ENCODE results near the gene EPG5.
"Not testable (repeated sequence)": the region's sequence is repeated elsewhere in the genome, so short reads cannot be mapped to it uniquely, and the experiment has no call there.

The EPG5 gene

DNA sequence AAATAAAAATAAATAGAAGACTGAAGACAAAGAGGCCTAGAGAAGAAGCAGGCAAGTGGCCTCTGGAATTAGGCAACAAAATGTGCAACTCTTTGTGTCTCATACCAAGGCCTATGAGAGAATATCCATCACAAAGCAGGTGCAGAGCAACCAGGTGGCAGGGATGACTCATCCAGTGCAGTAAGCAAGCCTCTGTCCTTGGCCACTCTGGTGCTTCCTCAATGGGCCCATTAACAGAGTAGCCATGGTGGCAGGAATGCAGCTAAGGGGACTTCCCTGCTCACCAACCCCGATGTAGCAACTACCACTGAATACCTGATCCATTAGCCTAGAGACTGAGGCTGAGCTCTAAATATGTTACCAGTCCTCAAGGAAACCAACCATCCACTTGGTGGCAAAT is 11.0 kb upstream of the EPG5 start:
- no peak for DNase-seq (ENCODE audit: low spot score)

DNA sequence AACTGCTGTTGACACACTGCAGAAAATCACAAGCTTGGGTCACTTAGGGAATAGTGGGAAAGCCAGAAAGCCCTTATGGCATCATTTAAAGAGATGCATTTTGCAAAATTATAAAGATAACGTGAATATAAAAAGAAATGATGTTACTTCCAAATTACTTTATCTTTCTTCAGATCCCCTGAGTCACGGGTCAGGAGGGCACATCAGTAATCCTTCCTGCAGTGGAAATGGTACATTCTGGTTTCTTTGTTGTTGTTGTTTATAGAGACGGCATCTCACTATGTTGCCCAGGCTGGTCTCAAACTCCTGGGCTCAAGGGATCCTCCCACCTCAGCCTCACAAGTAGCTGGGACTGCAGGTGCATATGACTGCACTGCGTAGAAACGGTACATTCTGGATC is 9.8 kb upstream of the EPG5 start:
- no peak for DNase-seq (ENCODE audit: low spot score)

- DNase-seq (ENCODE audit: low spot score) = no peak
Observed at GRCh38 chr18:45976566-45976965, 9.4 kb upstream of the EPG5 start.

GRCh38 chr18:45974088-45974536 is 7.0 kb upstream of the EPG5 start:
- DNase-seq (ENCODE audit: low spot score) = no peak

GRCh38 chr18:45964913-45965312 is 2.2 kb downstream of the EPG5 start:
- not testable (repeated sequence) for DNase-seq (ENCODE audit: low spot score)

- no peak for DNase-seq (ENCODE audit: low spot score)
Observed at GRCh38 chr18:45962866-45963265, 4.3 kb downstream of the EPG5 start.

- DNase-seq (ENCODE audit: low spot score) = no peak
Observed at GRCh38 chr18:45962461-45962860, 4.7 kb downstream of the EPG5 start.

- DNase-seq (ENCODE audit: low spot score) = not testable (repeated sequence)
Observed at GRCh38 chr18:45959484-45959883, 7.6 kb downstream of the EPG5 start.

DNA sequence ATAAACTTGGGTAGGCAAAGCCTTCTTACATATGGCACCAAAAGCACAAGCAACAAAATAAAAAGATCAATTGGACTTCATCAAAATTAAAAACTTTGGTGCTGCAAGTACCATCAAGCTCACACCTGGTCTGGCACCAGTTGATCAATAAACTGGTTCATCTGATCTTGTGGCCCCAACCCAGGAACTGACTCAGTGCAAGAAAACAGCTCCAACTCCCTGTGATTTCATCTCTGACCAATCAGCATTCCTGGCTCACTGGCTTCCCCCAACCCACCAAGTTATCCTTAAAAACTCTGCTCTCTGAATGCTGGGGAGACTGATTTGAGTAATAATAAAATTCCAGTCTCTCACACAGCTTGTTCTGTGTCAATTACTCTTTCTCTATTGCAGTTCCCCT is 8.4 kb downstream of the EPG5 start:
- no peak for DNase-seq (ENCODE audit: low spot score)

DNA sequence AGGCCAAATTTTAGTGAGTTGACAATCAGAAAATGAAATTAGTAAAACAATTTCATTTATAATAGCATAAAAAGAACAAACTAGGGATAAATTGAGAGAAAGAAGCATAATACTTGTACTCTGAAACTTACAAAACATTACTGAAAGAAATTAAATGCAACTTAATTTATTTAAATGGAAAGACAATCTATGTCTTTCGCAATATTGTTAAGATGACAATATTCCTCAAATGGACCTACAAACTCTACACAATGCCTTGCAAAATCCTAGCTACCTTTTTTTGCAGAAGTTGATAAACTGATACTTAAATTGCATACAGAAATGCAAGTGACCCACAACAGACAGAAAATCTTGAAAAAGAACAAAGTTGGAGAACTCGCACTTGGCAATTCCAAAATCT is 9.1 kb downstream of the EPG5 start:
- DNase-seq (ENCODE audit: low spot score) = no peak

DNA sequence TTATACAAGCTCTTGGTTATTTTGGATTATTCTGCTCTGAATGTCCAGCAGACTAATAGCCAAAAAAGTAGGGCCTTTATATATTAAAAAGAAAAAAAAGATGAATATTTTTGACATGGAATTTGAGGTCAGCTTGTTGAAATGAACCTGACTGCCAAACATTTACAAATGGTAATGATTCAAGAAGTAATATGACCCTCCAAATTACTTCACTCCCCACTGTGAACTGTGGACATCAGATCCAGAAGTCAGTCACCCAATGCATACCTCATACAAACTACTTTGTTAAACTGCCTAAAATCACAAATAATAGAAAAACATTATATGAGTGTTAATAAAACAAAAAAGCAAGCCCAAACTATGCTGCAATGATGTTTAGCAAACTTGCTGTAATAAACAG is 10.0 kb downstream of the EPG5 start:
- DNase-seq (ENCODE audit: low spot score) = no peak

DNA sequence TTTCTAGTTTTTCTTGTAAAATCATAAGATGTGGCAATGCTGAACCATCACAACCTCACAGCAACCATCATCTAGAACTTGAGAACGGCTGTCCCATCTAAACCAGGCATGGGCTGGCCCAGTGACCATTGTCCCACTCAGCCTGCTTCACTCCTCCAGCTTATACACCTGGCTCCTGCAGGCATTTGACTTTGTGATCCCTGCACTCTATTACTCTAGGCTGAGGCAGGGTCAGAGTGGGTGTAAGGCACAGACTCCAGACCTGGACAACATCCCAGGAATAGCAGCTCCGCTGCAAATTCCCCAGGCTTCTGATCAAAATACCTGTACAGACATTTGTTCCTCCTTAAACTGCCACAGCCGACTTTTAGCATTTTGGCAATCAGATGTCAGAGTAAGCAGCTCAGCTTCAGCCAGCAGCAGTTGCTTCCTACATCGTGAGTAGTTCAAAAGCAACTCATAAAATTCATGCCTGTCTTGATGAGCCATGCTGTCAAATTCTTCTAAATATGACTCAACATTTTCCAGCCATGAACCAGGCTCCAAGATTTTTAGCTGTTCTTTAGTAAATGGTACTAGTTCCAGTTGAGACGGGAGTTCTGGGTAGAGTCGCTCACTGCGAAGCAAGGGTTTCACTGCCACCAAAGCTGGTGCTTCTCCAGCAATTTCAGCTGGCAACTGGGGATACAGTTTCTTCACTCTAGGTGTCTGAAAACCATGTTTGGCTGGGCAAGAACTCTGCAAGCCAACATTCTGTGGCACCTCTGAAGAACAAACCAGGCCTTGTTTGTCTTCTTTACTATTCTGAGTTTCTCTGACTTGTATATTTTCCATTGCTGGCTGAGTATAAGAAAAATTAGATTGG is 12.8 kb downstream of the EPG5 start:
- no peak for DNase-seq (ENCODE audit: low spot score)

- no peak for DNase-seq (ENCODE audit: low spot score)
Observed at GRCh38 chr18:45951016-45951714, 16.0 kb downstream of the EPG5 start.

DNA sequence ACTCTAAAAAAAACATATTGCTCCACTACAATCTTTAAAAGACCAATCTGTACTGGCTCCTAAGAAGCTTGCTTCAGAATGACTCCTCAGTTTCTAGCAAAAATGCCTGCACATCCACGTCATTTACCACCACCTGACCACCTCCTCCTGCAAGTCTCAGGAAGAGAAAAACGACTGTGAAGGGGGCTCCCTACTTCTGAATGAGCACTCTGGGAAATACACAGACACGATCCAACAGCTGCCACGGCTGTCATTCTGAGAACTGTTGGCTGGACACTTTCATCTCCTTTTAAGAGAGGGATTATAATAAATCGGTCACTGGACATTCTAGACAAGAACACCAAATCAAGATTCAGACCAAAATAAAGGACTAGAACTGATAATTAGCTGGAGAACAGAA is 21.5 kb downstream of the EPG5 start:
- DNase-seq (ENCODE audit: low spot score) = no peak

DNA sequence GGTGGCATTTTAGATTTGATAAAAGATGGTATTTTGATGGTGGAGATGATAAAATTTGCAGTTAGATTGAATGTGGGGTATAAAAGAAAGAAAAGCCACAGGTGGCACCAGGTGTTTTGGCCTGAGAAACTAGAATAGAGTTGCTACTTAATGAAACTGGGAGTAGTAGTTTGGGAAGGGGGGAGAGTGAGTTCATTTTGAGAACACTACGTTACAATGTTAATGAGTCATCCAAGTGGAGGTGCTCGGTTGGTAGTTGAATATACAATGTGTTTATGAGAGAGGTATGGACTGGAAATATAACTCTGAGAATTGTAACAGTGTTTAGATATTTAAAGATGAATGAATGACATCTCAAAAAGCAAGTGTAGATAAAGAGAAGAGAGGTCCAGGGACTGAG is 26.4 kb downstream of the EPG5 start:
- no peak for DNase-seq (ENCODE audit: low spot score)

GRCh38 chr18:45939236-45939635 is 27.9 kb downstream of the EPG5 start:
- no peak for DNase-seq (ENCODE audit: low spot score)

GRCh38 chr18:45938488-45938935 is 28.6 kb downstream of the EPG5 start:
- no peak for DNase-seq (ENCODE audit: low spot score)

DNA sequence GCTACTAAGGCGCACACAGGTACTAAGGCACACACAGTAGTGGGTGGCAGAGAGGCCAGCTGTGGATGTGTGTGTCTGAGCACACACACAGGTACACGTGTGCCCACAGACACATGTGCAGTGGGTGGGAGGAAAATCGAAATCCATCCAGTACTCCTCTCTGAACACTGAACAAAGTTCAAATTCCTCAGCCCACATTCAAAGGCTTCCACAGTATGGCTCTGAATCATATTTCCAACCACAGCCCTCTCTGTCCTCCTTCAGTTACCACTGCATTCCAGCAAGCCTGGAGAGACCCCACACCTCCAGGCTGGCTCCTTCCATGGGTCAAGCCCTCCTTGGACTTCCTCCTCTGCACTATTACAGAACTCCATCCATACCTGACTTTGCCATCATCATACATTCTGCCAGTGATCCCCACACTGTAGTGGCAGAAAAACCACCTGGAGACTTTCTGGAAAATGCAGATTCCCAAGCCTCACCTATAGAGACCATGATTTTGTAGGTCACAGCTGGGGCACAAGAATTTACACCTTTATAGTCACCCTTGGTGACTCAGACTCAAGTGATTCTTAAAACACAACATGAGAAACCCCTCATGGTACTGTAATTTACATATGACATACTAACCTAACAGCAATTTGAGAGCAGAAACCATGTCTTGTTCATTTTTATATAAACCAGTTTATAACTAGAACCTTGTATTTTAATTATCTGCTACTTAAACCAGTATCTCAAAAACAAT is 31.4 kb downstream of the EPG5 start:
- DNase-seq (ENCODE audit: low spot score) = no peak

- no peak for DNase-seq (ENCODE audit: low spot score)
Observed at GRCh38 chr18:45932708-45933107, 34.4 kb downstream of the EPG5 start.

- DNase-seq (ENCODE audit: low spot score) = no peak
Observed at GRCh38 chr18:45930963-45931362, 36.2 kb downstream of the EPG5 start.

DNA sequence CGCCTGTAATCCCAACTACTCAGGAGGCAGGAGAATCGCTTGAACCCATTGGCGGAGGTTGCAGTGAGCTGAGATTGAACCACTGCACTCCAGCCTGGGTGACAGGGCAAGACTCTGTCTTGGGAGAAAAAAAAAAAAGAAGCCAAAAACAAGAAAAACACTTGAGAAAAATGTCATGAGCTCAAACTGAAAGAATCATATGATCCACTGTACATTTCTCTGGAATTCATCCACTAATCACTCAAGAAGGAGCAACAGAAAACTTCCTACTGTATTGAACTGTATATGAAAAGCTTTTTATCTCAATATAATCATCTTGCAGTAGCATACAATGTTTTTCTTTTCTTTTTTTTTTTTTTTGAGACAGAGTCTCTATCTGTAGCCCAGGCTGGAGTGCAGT is 40.4 kb downstream of the EPG5 start:
- DNase-seq (ENCODE audit: low spot score) = no peak

DNA sequence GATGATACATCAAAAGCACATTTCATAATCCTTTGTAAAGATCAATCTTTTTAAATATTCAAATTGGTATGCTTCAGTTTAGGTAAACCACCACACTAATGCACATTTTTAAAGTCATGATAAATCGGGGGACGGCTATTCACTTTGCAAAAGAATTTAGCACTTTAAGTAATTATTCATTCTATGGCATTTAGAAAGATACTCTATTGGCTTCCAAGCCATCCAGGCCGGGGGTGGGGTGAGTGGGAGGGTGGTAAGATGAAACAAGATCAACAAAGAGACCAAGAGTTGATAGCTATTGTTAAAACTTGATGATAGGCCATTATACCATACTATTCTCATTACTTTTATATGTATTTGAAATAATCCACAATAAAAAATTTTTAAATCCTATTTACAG is 41.0 kb downstream of the EPG5 start:
- DNase-seq (ENCODE audit: low spot score) = no peak

- no peak for DNase-seq (ENCODE audit: low spot score)
Observed at GRCh38 chr18:45923138-45923537, 44.0 kb downstream of the EPG5 start.

Measured in HuH-7.5 (cell line).